ENCODE results near the gene GPR137.

GRCh38 chr11:64249563-64250414 is 35.9 kb upstream of the GPR137 start:
- TF ChIP-seq CTCF (IDR thresholded peaks at IDR 0.05) (no peak), POLR2AphosphoS5 (IDR thresholded peaks at IDR 0.05) (no peak)

Measured in stomach (tissue), 4 donors.